ENCODE measurements around the gene PARVA.

Gene PARVA

GRCh38 chr11:12546122-12546521 is 168.8 kb downstream of the PARVA start:
- ATAC-seq: no peak
- TF ChIP-seq, protein P1, sequence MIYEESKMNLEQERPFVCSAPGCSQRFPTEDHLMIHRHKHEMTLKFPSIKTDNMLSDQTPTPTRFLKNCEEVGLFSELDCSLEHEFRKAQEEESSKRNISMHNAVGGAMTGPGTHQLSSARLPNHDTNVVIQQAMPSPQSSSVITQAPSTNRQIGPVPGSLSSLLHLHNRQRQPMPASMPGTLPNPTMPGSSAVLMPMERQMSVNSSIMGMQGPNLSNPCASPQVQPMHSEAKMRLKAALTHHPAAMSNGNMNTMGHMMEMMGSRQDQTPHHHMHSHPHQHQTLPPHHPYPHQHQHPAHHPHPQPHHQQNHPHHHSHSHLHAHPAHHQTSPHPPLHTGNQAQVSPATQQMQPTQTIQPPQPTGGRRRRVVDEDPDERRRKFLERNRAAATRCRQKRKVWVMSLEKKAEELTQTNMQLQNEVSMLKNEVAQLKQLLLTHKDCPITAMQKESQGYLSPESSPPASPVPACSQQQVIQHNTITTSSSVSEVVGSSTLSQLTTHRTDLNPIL (CRISPR knock-in tag; IDR thresholded peaks at IDR 0.05; ENCODE audit: low read depth): no peak
- TF ChIP-seq, protein P2, sequence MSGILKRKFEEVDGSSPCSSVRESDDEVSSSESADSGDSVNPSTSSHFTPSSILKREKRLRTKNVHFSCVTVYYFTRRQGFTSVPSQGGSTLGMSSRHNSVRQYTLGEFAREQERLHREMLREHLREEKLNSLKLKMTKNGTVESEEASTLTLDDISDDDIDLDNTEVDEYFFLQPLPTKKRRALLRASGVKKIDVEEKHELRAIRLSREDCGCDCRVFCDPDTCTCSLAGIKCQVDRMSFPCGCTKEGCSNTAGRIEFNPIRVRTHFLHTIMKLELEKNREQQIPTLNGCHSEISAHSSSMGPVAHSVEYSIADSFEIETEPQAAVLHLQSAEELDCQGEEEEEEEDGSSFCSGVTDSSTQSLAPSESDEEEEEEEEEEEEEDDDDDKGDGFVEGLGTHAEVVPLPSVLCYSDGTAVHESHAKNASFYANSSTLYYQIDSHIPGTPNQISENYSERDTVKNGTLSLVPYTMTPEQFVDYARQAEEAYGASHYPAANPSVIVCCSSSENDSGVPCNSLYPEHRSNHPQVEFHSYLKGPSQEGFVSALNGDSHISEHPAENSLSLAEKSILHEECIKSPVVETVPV (CRISPR knock-in tag; IDR thresholded peaks at IDR 0.05): no peak
- TF ChIP-seq ZNF8 (CRISPR knock-in tag; IDR thresholded peaks at IDR 0.05): no peak
- TF ChIP-seq PATZ1 (CRISPR knock-in tag; IDR thresholded peaks at IDR 0.05; ENCODE audit: borderline replicate concordance): no peak
- no peak for TF ChIP-seq SNAI2 (CRISPR knock-in tag; IDR thresholded peaks at IDR 0.05)
- TF ChIP-seq PPARA (CRISPR knock-in tag; IDR thresholded peaks at IDR 0.05; ENCODE audit: borderline replicate concordance): no peak
- no peak for TF ChIP-seq ZNF70 (CRISPR knock-in tag; IDR thresholded peaks at IDR 0.05)
- TF ChIP-seq ZFP30 (CRISPR knock-in tag; IDR thresholded peaks at IDR 0.05): no peak
- no peak for TF ChIP-seq ZC3H10 (CRISPR knock-in tag; IDR thresholded peaks at IDR 0.05)
- TF ChIP-seq OSR1 (CRISPR knock-in tag; IDR thresholded peaks at IDR 0.05): no peak
- no peak for TF ChIP-seq BACH2 (CRISPR knock-in tag; IDR thresholded peaks at IDR 0.05; ENCODE audit: borderline replicate concordance)
- TF ChIP-seq ZNF565 (CRISPR knock-in tag; conservative IDR thresholded peaks at IDR 0.05; ENCODE audit: low read depth): no peak
- TF ChIP-seq ISL1 (CRISPR knock-in tag; IDR thresholded peaks at IDR 0.05): no peak
- TF ChIP-seq ZFP3 (CRISPR knock-in tag; IDR thresholded peaks at IDR 0.05): no peak
- no peak for TF ChIP-seq CSDC2 (CRISPR knock-in tag; IDR thresholded peaks at IDR 0.05)
- no peak for TF ChIP-seq ARNTL (CRISPR knock-in tag; IDR thresholded peaks at IDR 0.05; ENCODE audit: borderline replicate concordance, low read depth)
- no peak for TF ChIP-seq TOX (CRISPR knock-in tag; IDR thresholded peaks at IDR 0.05; ENCODE audit: borderline replicate concordance)
- TF ChIP-seq ESRRG (CRISPR knock-in tag; IDR thresholded peaks at IDR 0.05): no peak
- TF ChIP-seq, protein P3, sequence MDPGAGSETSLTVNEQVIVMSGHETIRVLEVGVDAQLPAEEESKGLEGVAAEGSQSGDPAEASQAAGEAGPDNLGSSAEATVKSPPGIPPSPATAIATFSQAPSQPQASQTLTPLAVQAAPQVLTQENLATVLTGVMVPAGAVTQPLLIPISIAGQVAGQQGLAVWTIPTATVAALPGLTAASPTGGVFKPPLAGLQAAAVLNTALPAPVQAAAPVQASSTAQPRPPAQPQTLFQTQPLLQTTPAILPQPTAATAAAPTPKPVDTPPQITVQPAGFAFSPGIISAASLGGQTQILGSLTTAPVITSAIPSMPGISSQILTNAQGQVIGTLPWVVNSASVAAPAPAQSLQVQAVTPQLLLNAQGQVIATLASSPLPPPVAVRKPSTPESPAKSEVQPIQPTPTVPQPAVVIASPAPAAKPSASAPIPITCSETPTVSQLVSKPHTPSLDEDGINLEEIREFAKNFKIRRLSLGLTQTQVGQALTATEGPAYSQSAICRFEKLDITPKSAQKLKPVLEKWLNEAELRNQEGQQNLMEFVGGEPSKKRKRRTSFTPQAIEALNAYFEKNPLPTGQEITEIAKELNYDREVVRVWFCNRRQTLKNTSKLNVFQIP (CRISPR knock-in tag; IDR thresholded peaks at IDR 0.05; ENCODE audit: borderline replicate concordance, low read depth): no peak
- TF ChIP-seq, protein P4, sequence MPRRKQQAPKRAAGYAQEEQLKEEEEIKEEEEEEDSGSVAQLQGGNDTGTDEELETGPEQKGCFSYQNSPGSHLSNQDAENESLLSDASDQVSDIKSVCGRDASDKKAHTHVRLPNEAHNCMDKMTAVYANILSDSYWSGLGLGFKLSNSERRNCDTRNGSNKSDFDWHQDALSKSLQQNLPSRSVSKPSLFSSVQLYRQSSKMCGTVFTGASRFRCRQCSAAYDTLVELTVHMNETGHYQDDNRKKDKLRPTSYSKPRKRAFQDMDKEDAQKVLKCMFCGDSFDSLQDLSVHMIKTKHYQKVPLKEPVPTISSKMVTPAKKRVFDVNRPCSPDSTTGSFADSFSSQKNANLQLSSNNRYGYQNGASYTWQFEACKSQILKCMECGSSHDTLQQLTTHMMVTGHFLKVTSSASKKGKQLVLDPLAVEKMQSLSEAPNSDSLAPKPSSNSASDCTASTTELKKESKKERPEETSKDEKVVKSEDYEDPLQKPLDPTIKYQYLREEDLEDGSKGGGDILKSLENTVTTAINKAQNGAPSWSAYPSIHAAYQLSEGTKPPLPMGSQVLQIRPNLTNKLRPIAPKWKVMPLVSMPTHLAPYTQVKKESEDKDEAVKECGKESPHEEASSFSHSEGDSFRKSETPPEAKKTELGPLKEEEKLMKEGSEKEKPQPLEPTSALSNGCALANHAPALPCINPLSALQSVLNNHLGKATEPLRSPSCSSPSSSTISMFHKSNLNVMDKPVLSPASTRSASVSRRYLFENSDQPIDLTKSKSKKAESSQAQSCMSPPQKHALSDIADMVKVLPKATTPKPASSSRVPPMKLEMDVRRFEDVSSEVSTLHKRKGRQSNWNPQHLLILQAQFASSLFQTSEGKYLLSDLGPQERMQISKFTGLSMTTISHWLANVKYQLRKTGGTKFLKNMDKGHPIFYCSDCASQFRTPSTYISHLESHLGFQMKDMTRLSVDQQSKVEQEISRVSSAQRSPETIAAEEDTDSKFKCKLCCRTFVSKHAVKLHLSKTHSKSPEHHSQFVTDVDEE (CRISPR knock-in tag; IDR thresholded peaks at IDR 0.05): no peak

GRCh38 chr11:12546660-12547059 is 169.3 kb downstream of the PARVA start:
- no peak for ATAC-seq
- no peak for TF ChIP-seq ZNF70 (CRISPR knock-in tag; IDR thresholded peaks at IDR 0.05)
- no peak for TF ChIP-seq ZC3H10 (CRISPR knock-in tag; IDR thresholded peaks at IDR 0.05)
- TF ChIP-seq, protein P2 (CRISPR knock-in tag; IDR thresholded peaks at IDR 0.05): no peak
- no peak for TF ChIP-seq ZFP30 (CRISPR knock-in tag; IDR thresholded peaks at IDR 0.05)
- no peak for TF ChIP-seq TOX (CRISPR knock-in tag; IDR thresholded peaks at IDR 0.05; ENCODE audit: borderline replicate concordance)
- no peak for TF ChIP-seq ESRRG (CRISPR knock-in tag; IDR thresholded peaks at IDR 0.05)
- no peak for TF ChIP-seq ISL1 (CRISPR knock-in tag; IDR thresholded peaks at IDR 0.05)
- no peak for TF ChIP-seq ZNF8 (CRISPR knock-in tag; IDR thresholded peaks at IDR 0.05)
- TF ChIP-seq GLIS3 (CRISPR knock-in tag; IDR thresholded peaks at IDR 0.05): no peak
- TF ChIP-seq PATZ1 (CRISPR knock-in tag; IDR thresholded peaks at IDR 0.05; ENCODE audit: borderline replicate concordance): no peak
- no peak for TF ChIP-seq ARNTL (CRISPR knock-in tag; IDR thresholded peaks at IDR 0.05; ENCODE audit: borderline replicate concordance, low read depth)
- TF ChIP-seq PPARA (CRISPR knock-in tag; IDR thresholded peaks at IDR 0.05; ENCODE audit: borderline replicate concordance): no peak
- no peak for TF ChIP-seq SNAI2 (CRISPR knock-in tag; IDR thresholded peaks at IDR 0.05)
